Central memory CD8-positive, alpha-beta T cell (primary cell): ENCODE results near the gene CSNK2B.

Source experiments
- ATAC-seq: fragments of 150-1000 bp; cut with Tn5 transposase; replicated peaks from 2 replicates; pipeline ENCODE4 v1.10.0; 2022; ENCODE audit warnings: mild to moderate bottlenecking, moderate FRiP score, moderate number of reproducible peaks; ENCODE audit not compliant: poor library complexity, severe bottlenecking; ENCODE audit errors: extremely low read depth
- DNase-seq, 2 donors: peaks; one replicate each; pipeline ENCODE4 v3.0.0; 2021; ENCODE audit warnings: low spot score in 2 of 2
- H3K27ac Mint-ChIP-seq: one replicate; pipeline ENCODE4 v1.8.0; 2022; ENCODE audit warnings: low read depth, mild to moderate bottlenecking, moderate library complexity, mixed read lengths
- H3K27me3 Mint-ChIP-seq: one replicate; pipeline ENCODE4 v1.8.0; 2022; ENCODE audit warnings: mixed read lengths
- H3K36me3 Mint-ChIP-seq: one replicate; pipeline ENCODE4 v1.8.0; 2022; ENCODE audit warnings: mild to moderate bottlenecking, moderate library complexity, mixed read lengths; ENCODE audit not compliant: insufficient read depth
- H3K4me1 Mint-ChIP-seq: one replicate; pipeline ENCODE4 v1.8.0; 2022; ENCODE audit warnings: mixed read lengths
- H3K4me3 Mint-ChIP-seq: one replicate; pipeline ENCODE4 v1.8.0; 2022; ENCODE audit warnings: mild to moderate bottlenecking, moderate library complexity, mixed read lengths
- H3K9me3 Mint-ChIP-seq: one replicate; pipeline ENCODE4 v1.8.0; 2022; ENCODE audit warnings: mixed read lengths

CSNK2B gene

DNA sequence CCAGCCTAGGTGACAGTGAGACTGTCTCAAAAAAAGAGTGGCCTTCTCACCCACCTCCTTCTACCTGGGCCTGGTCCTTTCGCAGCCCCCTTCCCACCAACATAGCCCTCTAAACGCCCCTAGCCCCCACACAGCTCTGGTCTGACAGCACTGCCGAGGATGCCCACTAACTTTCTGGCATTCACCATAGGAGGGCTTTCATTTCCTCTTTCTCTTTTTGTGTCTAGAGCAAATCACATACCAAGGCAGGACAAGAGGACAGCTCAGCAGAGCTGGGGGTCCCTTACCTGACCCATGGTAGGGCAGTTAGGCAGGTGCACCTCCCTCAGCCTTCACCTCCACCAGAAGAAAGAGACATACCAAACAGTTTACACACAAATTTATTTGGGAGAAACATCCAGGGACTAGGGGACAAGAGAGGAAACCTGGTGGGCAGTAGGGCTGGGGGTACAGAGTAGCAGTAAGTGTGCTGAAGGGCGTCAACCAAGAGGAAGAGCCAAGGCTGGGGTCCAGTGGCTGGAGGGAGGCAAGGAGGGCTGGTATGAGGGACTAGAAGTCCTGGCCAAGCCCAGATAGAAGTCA, 10.5 kb downstream of the CSNK2B start:
- no peaks in the 10 kb centered on the region for H3K9me3 Mint-ChIP-seq
- no peaks in the 10 kb centered on the region for H3K27me3 Mint-ChIP-seq
- no peak for DNase-seq
- H3K4me1 Mint-ChIP-seq, result peaks cover 20% of the 10 kb centered on the region
- H3K4me3 Mint-ChIP-seq, result no peak overlapping the region
- H3K27ac Mint-ChIP-seq, result peak overlapping the region; percentile 60
- no peak for ATAC-seq
- peaks cover 13% of the 10 kb centered on the region for H3K36me3 Mint-ChIP-seq

DNA sequence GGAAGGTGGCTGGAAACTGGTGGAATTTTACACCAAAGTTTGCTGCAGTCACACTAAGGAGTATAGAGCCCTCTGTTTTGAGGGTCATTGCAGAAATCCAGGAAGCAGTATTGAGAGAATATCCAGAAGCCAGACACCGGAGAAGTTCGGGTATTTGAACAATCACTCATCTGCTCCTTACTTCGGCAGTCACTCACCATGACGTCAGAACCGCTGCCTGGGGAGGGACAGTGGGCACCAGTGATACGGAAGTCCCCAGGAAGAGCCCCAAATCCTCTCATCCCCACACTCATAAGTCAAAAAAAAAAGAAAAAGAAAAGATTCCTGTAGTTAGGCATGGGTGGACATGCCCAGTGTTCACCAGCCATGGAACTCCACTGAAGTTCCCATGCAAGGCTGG, 11.0 kb downstream of the CSNK2B start:
- no peak overlapping the region for H3K27ac Mint-ChIP-seq
- peaks cover 12% of the 10 kb centered on the region for H3K36me3 Mint-ChIP-seq
- no peaks in the 10 kb centered on the region for H3K27me3 Mint-ChIP-seq
- H3K9me3 Mint-ChIP-seq, result no peaks in the 10 kb centered on the region
- H3K4me1 Mint-ChIP-seq, result peaks cover 23% of the 10 kb centered on the region
- no peak overlapping the region for H3K4me3 Mint-ChIP-seq
- no peak for ATAC-seq
- DNase-seq, result no peak

GRCh38 chr6:31677955-31678354, 12.1 kb downstream of the CSNK2B start:
- H3K9me3 Mint-ChIP-seq, result no peaks in the 10 kb centered on the region
- ATAC-seq (no peak), DNase-seq (no peak)
- peaks cover 23% of the 10 kb centered on the region for H3K4me1 Mint-ChIP-seq
- no peak overlapping the region for H3K27ac Mint-ChIP-seq
- no peaks in the 10 kb centered on the region for H3K27me3 Mint-ChIP-seq
- H3K36me3 Mint-ChIP-seq, result peaks cover 9% of the 10 kb centered on the region
- no peak overlapping the region for H3K4me3 Mint-ChIP-seq

DNA sequence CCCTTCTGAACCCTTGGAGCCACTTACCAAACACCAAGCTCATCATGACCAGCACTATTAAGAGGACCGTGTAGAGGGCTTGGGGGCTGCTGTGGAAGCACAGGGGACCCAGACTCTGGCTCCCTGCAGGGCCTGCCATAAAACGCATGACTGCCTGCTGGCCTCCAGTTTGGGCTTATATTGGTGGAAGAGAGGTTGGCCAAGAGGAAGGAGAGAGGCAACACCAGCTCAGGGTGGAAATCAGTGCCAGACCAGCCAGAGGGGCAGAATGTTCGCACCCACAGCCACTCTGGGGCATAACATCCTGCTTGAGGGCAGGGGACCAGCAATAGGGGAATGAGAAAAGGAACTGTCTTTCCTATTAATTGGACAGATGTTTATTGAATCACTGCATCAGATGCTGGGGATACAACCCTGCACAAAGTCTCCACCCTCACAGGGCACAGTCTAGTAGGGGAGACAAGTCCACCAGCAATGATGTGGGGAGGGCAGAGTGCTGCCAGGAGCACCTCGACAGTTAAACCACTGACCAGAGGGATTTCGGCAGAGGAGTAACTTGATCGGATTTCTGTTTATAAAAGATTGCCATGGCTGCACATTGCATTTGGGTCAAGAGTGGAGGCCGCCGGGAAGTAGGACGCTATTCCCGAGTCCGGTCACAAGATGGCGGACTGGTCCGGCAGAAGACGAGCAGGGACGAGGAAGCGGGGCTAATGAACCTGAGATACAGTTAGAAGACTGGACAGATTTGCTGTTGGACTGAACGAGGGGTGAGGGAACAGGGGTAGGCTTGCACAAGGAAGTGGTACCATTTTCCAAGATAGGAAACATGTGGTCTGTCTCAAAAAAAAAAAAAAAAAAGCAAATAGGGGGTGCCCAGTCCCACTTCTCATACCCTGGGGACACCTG, 14.6 kb downstream of the CSNK2B start, which contains the start of gene LY6G5C:
Gene LY6G5C, minus strand, starts transcription at position 842 of the 909 bp plus-strand sequence. Its CDS starts 694 bp downstream, at position 148.
- DNase-seq (peak in 1 of 2 donors; percentile 37), ATAC-seq (peak; percentile 62)
- H3K36me3 Mint-ChIP-seq, result peaks cover 5% of the 10 kb centered on the region
- H3K4me3 Mint-ChIP-seq, result peak within 1 kb of the TSS; percentile 88
- H3K9me3 Mint-ChIP-seq, result no peaks in the 10 kb centered on the region
- H3K4me1 Mint-ChIP-seq, result peaks cover 23% of the 10 kb centered on the region
- H3K27me3 Mint-ChIP-seq, result no peaks in the 10 kb centered on the region
- H3K27ac Mint-ChIP-seq, result peak within 1 kb of the TSS; percentile 86

DNA sequence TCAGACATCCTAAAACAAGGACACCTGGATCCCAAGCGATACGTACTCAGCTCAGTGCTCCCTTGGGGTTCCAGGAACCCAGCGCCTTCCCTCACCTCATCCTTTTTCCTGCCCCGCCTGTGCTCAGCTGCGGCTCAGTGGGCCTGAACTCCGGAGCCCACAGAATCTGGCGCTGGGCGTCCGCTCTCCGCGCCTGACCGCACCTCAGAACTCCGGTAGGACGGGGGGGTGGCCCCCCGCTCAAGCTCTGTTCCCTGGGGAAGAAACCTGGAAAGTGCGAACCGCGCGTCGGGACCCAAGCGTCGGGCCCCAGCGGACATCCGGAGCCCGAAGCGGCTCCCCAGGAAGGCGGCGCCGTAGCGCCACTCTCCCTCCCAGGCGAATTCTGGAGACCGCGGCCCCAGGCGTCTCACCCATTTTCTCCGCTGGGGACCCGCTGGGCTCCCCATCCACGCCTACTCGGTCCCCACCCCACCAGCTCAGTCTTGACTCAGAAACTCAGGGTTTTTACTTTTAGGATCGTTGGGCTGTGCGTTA, 15.3 kb downstream of the CSNK2B start:
- H3K4me1 Mint-ChIP-seq, result peaks cover 23% of the 10 kb centered on the region
- no peak for DNase-seq
- H3K36me3 Mint-ChIP-seq, result peaks cover 5% of the 10 kb centered on the region
- peak overlapping the region; percentile 88 for H3K4me3 Mint-ChIP-seq
- peak overlapping the region; percentile 86 for H3K27ac Mint-ChIP-seq
- peak; percentile 49 for ATAC-seq
- H3K27me3 Mint-ChIP-seq, result no peaks in the 10 kb centered on the region
- H3K9me3 Mint-ChIP-seq, result no peaks in the 10 kb centered on the region

GRCh38 chr6:31683591-31683990, 17.7 kb downstream of the CSNK2B start:
- no peak for DNase-seq
- no peak for ATAC-seq
- Mint-ChIP-seq H3K36me3 (peaks cover 12% of the 10 kb centered on the region), H3K27me3 (no peaks in the 10 kb centered on the region), H3K4me1 (peaks cover 23% of the 10 kb centered on the region), H3K9me3 (no peaks in the 10 kb centered on the region), H3K4me3 (peak overlapping the region; percentile 36), H3K27ac (no peak overlapping the region)

DNA sequence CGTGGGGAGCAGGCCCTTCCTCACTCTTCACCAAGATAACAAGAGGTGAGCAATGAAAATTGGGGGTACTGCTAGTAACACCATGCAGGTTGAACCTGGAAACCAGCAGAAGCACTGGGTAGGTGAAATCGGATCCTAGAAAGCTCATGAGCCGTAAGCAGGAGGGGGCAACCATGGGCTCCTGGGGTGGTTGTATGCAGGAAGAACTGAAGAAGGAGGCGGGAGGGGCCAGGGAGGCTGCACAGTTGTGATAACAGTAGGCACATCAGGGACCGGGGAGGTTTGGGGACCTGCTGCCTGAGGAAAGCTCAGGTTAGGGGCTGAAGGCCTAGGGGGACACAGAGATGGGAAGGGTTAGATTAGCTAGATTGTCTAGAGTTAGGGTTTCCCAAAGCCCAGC, 20.6 kb downstream of the CSNK2B start:
- H3K4me3 Mint-ChIP-seq, result no peak overlapping the region
- H3K27ac Mint-ChIP-seq, result no peak overlapping the region
- peaks cover 17% of the 10 kb centered on the region for H3K36me3 Mint-ChIP-seq
- no peak for DNase-seq
- H3K9me3 Mint-ChIP-seq, result no peaks in the 10 kb centered on the region
- no peak for ATAC-seq
- no peaks in the 10 kb centered on the region for H3K27me3 Mint-ChIP-seq
- H3K4me1 Mint-ChIP-seq, result peaks cover 2% of the 10 kb centered on the region

DNA sequence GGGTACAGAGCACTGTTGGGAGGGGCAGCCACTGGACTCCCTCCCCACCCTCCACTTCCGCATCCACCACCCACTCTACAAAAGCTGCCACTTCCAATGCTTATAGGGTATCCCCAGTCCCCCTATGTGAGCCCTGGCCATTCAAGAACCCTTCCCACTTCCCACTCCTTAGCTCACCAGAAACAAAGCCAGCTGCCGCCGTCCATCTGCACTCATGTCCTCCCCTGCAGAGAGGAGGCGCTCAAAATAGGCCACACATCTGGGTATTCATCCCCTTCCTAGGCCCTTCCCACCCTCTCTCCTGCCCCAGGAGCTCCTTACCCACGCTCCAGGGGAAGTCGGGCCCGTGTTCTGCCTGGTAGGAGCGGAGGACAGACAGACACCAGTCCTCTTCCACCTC, 21.4 kb downstream of the CSNK2B start:
- no peaks in the 10 kb centered on the region for H3K4me1 Mint-ChIP-seq
- H3K4me3 Mint-ChIP-seq, result no peak overlapping the region
- DNase-seq (no peak), ATAC-seq (no peak)
- no peaks in the 10 kb centered on the region for H3K27me3 Mint-ChIP-seq
- no peaks in the 10 kb centered on the region for H3K9me3 Mint-ChIP-seq
- no peak overlapping the region for H3K27ac Mint-ChIP-seq
- H3K36me3 Mint-ChIP-seq, result peaks cover 21% of the 10 kb centered on the region

DNA sequence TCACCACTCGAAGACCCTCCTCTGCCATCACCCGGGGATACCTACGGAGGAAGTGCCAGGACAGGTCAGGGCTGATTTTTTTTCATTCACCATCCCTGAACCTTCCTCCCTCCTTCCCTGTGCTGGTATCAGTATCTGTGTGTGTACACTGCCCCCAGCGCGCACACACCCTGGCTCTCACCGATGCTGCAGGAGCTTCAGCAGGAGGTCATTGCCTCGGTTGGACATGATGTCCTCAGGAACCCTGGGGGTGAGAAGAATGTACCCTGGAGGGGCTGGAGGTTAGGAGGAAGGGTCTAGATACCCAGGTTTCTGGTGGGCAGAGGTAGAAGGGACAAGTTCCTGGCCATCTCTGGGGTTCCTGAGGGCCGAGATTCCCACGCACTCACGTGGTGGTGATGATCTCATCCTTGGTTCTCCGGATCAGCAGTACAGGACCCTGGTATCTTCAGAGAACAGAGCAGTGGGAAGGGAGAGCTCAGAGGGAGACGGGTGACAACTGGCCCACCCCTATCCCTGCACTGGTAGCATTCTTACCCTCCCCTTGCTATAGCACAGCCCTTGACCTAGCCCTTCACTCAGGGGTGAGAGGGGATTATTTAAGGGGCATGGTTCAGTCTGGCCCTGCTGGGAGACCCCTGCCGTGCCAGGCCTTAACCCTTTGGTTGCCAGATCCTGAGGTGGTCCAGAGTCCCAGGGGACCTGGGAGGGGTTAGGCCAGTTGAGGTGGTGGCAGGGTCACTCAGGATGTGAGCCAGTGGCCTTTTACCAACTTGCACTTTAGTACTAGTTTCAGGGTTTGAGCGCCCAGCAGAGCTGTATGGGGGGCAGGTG, 22.2 kb downstream of the CSNK2B start:
- no peaks in the 10 kb centered on the region for H3K9me3 Mint-ChIP-seq
- H3K27ac Mint-ChIP-seq, result peak overlapping the region; percentile 46
- H3K4me1 Mint-ChIP-seq, result no peaks in the 10 kb centered on the region
- H3K4me3 Mint-ChIP-seq, result no peak overlapping the region
- H3K36me3 Mint-ChIP-seq, result peaks cover 26% of the 10 kb centered on the region
- DNase-seq (no peak), ATAC-seq (no peak)
- no peaks in the 10 kb centered on the region for H3K27me3 Mint-ChIP-seq

DNA sequence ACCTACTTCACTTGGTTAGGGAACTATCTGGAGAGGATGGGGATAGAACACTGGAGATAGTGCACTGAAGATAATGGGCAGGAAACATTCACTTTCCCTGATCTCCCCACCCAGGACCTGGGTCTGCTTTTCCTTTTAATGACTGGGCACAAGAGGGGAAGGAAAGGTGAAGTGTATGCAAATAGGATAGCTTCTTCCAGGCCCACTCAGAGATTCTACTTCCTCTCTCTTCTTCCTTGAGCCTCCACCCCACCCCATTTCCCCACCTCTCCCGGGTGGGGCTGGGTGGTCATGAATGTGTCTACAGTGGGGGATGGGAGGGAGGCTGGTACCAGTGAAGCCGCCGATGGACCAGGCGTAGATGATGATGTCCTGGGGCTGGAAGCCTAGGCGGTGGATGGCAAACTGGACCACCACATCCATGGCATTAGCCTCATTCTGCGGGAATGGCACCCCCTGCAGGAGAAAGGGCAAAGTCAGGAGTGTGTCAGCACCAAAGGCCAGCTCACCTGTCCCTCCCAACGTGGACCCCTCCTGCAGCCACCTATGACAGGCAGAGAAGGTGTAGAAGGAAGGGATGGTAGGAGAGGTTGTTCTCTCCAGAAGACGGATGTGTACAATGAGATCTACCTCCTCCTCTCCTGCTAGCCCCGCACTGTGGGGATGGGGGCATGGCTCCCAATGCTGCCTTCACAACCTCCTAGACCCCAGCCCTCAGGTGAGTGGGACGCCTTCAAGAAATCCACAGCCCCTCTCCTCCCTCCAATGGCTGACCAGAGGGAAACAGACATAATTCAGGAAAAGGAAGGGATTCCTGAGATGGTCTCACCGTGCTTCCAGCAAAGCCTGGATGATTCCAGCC, 23.6 kb downstream of the CSNK2B start:
- Mint-ChIP-seq H3K9me3 (no peaks in the 10 kb centered on the region), H3K27me3 (no peaks in the 10 kb centered on the region), H3K27ac (no peak overlapping the region), H3K4me1 (no peaks in the 10 kb centered on the region), H3K36me3 (peaks cover 37% of the 10 kb centered on the region), H3K4me3 (no peak overlapping the region)
- no peak for ATAC-seq
- no peak for DNase-seq

DNA sequence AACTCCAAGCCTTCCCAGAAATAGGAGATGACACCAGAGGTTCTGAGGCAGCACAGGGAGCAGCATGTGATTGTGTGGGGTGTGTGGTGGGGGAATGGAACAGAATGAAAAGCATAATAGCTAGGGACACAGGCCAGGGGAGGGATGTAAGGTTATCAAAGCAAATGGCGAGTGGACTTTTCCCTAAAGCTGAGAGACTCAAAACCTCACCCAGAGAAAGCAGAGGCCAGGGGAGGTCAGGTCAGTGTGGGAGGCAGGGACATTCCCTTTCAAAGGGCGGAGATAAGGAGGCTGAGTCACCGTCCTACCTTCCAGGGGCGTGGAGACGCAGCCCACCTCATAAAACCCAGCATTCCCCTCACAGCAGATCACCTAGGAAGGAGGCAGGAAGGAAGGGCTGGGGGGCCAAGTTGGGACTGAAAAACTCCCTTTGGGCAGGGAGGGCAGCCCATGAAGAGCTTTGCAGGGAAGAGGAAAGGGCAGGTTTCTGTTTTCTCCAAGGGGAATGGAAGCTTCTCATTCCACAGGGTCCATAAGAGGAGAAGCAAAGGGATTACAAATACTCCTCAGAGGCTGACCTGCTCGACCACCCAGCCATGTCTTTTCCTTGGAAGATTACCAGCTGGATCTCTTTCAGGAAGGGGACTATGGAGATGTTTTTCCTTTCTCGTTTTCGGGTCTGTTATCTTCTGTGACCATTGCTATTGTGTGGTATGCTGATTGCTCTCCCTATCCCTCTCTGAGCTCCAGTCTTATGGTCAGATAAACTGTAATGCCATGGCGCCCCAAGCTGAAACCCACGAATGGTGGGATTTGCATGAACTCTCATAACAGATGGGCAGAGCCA, 24.6 kb downstream of the CSNK2B start:
- Mint-ChIP-seq H3K36me3 (peaks cover 40% of the 10 kb centered on the region), H3K27ac (no peak overlapping the region), H3K27me3 (no peaks in the 10 kb centered on the region), H3K4me1 (no peaks in the 10 kb centered on the region), H3K4me3 (no peak overlapping the region), H3K9me3 (no peaks in the 10 kb centered on the region)
- DNase-seq, result no peak
- no peak for ATAC-seq
